Measurements from ENCODE around the gene UXT. TPM values are rescaled to one million over a fixed set of nuclear protein-coding genes. Genes with fewer than 3 reads are reported as not detected.
A peak's percentile ranks its signal among the peaks of the same experiment; 100 is the strongest.

The UXT gene
- total RNA-seq, 2 experiments from 2014 or later = 188 to 197 TPM

DNA sequence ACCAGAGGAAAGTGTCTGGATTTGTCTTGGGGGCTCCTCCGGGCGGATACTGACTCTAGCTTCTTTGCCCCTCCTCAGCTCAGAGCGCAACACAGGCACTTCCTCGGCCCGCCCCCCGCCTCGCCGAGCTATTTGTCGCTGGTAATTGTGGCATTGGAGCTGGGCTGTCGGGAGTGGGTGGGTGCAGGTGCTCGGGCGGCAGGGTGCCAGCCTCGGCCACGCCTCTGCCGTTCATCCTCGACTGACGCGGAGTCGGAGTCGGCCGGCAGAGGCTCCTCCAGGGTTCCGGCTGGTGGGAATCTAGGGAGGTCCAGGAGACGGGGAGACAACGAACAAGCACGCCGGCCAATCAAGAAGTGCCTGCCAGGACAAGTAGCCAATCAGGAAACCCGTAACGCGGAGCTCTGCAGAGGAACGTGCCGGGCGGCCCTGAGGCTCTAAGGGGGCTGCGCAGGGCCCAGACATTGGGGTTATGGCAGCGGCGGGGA lies 35.4 kb downstream of the UXT start:
- TF ChIP-seq, protein P1, sequence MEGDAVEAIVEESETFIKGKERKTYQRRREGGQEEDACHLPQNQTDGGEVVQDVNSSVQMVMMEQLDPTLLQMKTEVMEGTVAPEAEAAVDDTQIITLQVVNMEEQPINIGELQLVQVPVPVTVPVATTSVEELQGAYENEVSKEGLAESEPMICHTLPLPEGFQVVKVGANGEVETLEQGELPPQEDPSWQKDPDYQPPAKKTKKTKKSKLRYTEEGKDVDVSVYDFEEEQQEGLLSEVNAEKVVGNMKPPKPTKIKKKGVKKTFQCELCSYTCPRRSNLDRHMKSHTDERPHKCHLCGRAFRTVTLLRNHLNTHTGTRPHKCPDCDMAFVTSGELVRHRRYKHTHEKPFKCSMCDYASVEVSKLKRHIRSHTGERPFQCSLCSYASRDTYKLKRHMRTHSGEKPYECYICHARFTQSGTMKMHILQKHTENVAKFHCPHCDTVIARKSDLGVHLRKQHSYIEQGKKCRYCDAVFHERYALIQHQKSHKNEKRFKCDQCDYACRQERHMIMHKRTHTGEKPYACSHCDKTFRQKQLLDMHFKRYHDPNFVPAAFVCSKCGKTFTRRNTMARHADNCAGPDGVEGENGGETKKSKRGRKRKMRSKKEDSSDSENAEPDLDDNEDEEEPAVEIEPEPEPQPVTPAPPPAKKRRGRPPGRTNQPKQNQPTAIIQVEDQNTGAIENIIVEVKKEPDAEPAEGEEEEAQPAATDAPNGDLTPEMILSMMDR (IDR thresholded peaks at IDR 0.05) = no peak
- ChIA-PET CTCF (no interaction called here), POLR2A (interaction anchor here (0.7 to 1.4 kb wide), 6 partner anchors 10 to 433 kb away, joined by 3 to 12 read pairs (median 4); partner anchors contain the start of gene TIMP1)
- Histone ChIP-seq H3K27ac (ENCODE audit: low read depth in 1 of 2, low read length in 2 of 2) (no peak overlapping the region), H3K27me3 (ENCODE audit: control insufficient read depth in 1 of 2, insufficient read depth in 2 of 2, low read length in 2 of 2) (no peaks in the 10 kb centered on the region), H3K4me1 (ENCODE audit: insufficient read depth, low read length) (peaks cover 29% of the 10 kb centered on the region), H3K9me3 (ENCODE audit: control insufficient read depth in 1 of 2, insufficient read depth in 1 of 2, low read length in 2 of 2) (no peaks in the 10 kb centered on the region), H3K4me3 (ENCODE audit: low read length) (peak overlapping the region; percentile 54), H3K36me3 (ENCODE audit: insufficient read depth, low read length) (no peaks in the 10 kb centered on the region)
- Mint-ChIP-seq H3K9me3 (no peaks in the 10 kb centered on the region), H3K36me3 (ENCODE audit: low read depth) (peaks cover 17% of the 10 kb centered on the region), H3K4me1 (ENCODE audit: low read depth) (peaks cover 22% of the 10 kb centered on the region), H3K4me3 (peak overlapping the region; percentile 90), H3K27ac (peak overlapping the region; percentile 20), H3K27me3 (no peaks in the 10 kb centered on the region)
- peak; percentile 68 for ATAC-seq (ENCODE audit: poor library complexity)
- DNase-seq = peak in 13 of 14 experiments; percentile 14 to 69 (median 35)
- intact Hi-C loops (cut with DNase I, micrococcal nuclease) = loop anchor here in 1 of 2 experiments (5.0 kb wide), 2 partner anchors 41 to 61 kb away; partner anchors contain the start of genes ARAF and TIMP1

DNA sequence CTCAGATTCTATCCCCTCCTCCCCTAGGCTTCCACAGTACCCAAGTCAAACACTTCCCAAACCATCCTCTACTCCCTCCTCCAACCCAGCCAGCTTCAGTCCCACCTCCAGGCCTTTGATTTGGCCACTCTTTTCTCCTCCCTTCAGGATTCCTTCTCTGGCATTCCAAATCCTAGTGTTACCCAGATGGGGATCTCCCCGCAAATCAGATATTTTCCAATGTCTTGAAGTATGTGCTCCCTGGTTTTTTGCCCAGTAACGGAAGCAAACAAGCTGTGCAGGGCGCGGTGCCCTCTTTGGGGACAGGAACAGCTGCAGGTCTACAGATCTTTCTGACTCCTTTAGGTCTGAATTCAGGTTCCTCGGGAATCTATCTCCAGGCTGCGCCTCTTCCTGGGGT lies 37.1 kb downstream of the UXT start:
- Mint-ChIP-seq H3K4me1 (ENCODE audit: low read depth) (peaks cover 28% of the 10 kb centered on the region), H3K27ac (no peak overlapping the region), H3K36me3 (ENCODE audit: low read depth) (peaks cover 17% of the 10 kb centered on the region), H3K4me3 (no peak overlapping the region), H3K9me3 (no peaks in the 10 kb centered on the region), H3K27me3 (no peaks in the 10 kb centered on the region)
- Histone ChIP-seq H3K27me3 (ENCODE audit: control insufficient read depth in 1 of 2, insufficient read depth in 2 of 2, low read length in 2 of 2) (no peaks in the 10 kb centered on the region), H3K4me1 (ENCODE audit: insufficient read depth, low read length) (peaks cover 24% of the 10 kb centered on the region), H3K4me3 (ENCODE audit: low read length) (no peak overlapping the region), H3K27ac (ENCODE audit: low read depth in 1 of 2, low read length in 2 of 2) (no peak overlapping the region), H3K36me3 (ENCODE audit: insufficient read depth, low read length) (no peaks in the 10 kb centered on the region), H3K9me3 (ENCODE audit: control insufficient read depth in 1 of 2, insufficient read depth in 1 of 2, low read length in 2 of 2) (no peaks in the 10 kb centered on the region)
- DNase-seq = no peak
- ATAC-seq (ENCODE audit: poor library complexity) = no peak
- ChIA-PET POLR2A (no interaction called here), CTCF (no interaction called here)
- intact Hi-C loops (cut with DNase I, micrococcal nuclease) = loop anchor here in 1 of 2 experiments (5.0 kb wide), 2 partner anchors 40 to 60 kb away; partner anchors contain the start of genes ARAF and TIMP1
- TF ChIP-seq, protein P1 (IDR thresholded peaks at IDR 0.05) = no peak

DNA sequence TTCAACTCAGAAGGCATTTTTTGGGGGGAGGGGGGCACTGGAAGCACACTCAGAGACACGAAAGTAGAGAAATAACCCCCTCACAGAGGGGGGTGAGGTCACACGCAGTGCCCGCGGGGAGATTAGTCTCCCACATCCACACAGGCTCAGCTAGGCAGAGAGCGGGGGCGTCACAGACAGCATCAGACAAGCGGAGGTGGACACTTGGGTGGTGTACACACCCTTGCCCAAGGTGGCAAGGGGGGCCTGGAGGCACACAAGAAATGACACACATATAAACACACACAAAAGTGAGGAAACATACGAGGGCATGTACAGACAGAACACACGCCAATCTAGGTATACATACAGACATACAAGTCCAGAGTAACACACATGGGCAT lies 38.7 kb downstream of the UXT start:
- Histone ChIP-seq H3K4me1 (ENCODE audit: insufficient read depth, low read length) (peaks cover 24% of the 10 kb centered on the region), H3K9me3 (ENCODE audit: control insufficient read depth in 1 of 2, insufficient read depth in 1 of 2, low read length in 2 of 2) (no peaks in the 10 kb centered on the region), H3K36me3 (ENCODE audit: insufficient read depth, low read length) (no peaks in the 10 kb centered on the region), H3K4me3 (ENCODE audit: low read length) (no peak overlapping the region), H3K27me3 (ENCODE audit: control insufficient read depth in 1 of 2, insufficient read depth in 2 of 2, low read length in 2 of 2) (no peaks in the 10 kb centered on the region), H3K27ac (ENCODE audit: low read depth in 1 of 2, low read length in 2 of 2) (no peak overlapping the region)
- Mint-ChIP-seq H3K36me3 (ENCODE audit: low read depth) (peaks cover 8% of the 10 kb centered on the region), H3K9me3 (no peaks in the 10 kb centered on the region), H3K27me3 (no peaks in the 10 kb centered on the region), H3K27ac (no peak overlapping the region), H3K4me1 (ENCODE audit: low read depth) (peaks cover 28% of the 10 kb centered on the region), H3K4me3 (peak overlapping the region; percentile 25)
- ATAC-seq (ENCODE audit: poor library complexity) = no peak
- intact Hi-C loops (cut with DNase I, micrococcal nuclease) = loop anchor here in 1 of 2 experiments (5.0 kb wide), 2 partner anchors 38 to 58 kb away; partner anchors contain the start of genes ARAF and TIMP1
- no peak for DNase-seq
- CTCF ChIA-PET = no interaction called here
- TF ChIP-seq, protein P1 (IDR thresholded peaks at IDR 0.05) = no peak
- POLR2A ChIA-PET = interaction anchor here (0.8 kb wide), 1 partner anchor 24 kb away, joined by 3 read pairs; no protein-coding TSS in a partner anchor

Measured in CD4-positive, alpha-beta T cell (primary cell).